Astrocyte of the cerebellum (primary cell): ENCODE data around the gene SERPINH1.
A peak's percentile ranks its signal among the peaks of the same experiment; 100 is the strongest.

Experiments
- DNase-seq: peaks from one replicate; pipeline ENCODE4 v3.0.0-alpha.2; 2011; ENCODE audit warnings: low read depth
- H3K4me3 ChIP-seq: 2 replicates; pipeline ENCODE4 v1.5.1; 2011; ENCODE audit warnings: mild to moderate bottlenecking, low read depth, low read length, moderate library complexity
- in situ Hi-C: cut with HindIII; loops from 2 replicates; pipeline ENCODE4 v1.10.0; 2017; ENCODE audit warnings: low sequenced_read_pairs
- TF ChIP-seq, protein P1 (sequence below): IDR thresholded peaks from 2 replicates; pipeline ENCODE4 v1.5.1; 2012; ENCODE audit warnings: low read length, low read depth, moderate library complexity, mild to moderate bottlenecking; ENCODE audit errors: missing control alignments

Gene SERPINH1

DNA sequence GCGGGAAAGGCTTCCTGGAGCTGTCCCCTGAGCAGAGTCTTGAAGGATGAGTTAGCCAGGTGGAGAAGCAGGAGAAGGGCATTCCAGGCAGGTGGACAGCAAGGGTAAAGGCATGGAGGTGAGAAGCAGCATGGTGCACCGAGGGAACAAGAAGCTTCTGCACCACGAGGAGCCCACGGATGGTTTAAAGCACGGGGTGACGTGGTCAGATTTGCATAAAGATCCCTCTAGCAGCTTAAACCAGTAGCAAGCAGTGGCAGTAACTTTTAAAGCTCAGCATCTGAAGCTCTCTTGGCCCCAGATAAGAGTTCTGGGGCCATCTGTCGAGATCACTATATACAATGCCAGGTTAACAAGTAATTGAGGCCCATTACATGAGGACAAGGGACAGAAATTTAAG, 36.8 kb downstream of the SERPINH1 start:
- TF ChIP-seq, protein P1, sequence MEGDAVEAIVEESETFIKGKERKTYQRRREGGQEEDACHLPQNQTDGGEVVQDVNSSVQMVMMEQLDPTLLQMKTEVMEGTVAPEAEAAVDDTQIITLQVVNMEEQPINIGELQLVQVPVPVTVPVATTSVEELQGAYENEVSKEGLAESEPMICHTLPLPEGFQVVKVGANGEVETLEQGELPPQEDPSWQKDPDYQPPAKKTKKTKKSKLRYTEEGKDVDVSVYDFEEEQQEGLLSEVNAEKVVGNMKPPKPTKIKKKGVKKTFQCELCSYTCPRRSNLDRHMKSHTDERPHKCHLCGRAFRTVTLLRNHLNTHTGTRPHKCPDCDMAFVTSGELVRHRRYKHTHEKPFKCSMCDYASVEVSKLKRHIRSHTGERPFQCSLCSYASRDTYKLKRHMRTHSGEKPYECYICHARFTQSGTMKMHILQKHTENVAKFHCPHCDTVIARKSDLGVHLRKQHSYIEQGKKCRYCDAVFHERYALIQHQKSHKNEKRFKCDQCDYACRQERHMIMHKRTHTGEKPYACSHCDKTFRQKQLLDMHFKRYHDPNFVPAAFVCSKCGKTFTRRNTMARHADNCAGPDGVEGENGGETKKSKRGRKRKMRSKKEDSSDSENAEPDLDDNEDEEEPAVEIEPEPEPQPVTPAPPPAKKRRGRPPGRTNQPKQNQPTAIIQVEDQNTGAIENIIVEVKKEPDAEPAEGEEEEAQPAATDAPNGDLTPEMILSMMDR: no peak
- in situ Hi-C loops: no loop called here
- H3K4me3 ChIP-seq: no peak overlapping the region
- DNase-seq: no peak

DNA sequence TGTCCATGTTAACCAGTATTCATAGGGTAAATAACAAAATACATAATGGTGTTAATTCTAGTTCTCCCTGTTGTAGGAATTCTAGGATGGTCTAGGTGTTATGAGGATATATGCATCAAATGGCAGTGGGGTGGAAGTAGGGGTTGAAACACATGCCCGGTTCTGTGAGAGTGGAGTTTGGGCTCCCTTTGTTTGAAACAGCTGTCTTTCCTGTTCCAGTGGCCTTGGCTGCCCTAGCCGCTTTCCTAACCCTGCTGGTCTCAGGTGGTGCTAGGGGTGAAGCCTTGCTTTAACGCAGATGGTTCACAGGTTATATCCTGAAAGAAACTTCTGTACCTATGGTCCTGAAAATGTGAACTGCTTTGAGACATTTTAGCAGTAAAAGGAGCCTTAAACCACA, 38.3 kb downstream of the SERPINH1 start:
- H3K4me3 ChIP-seq: no peak overlapping the region

DNA sequence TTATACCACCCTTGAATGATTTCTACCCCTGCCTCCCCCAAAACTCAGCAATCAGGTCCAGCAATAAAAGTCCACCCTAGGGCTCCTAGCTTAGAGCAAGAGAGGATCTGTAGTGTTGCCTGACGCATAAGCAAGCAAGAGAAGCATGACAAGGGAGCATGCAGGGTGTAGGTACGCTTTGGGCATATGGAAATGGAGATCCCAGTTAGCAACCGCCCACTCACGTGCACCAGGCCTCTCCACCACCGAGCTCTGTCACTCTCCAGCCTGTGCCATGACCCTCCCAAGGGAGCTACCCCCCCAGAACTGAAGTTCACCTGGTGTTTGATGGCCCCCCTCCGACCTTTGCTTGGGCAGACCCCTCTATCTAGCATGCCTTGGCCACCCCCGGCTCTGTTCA, 39.4 kb downstream of the SERPINH1 start:
- H3K4me3 ChIP-seq: no peak overlapping the region
- in situ Hi-C loops: no loop called here
- DNase-seq: no peak
- TF ChIP-seq, protein P1: no peak

More for the DNA sequence above, 38.3 kb downstream of the SERPINH1 start:
- in situ Hi-C loops: no loop called here
- DNase-seq: no peak
- TF ChIP-seq, protein P1: no peak

DNA sequence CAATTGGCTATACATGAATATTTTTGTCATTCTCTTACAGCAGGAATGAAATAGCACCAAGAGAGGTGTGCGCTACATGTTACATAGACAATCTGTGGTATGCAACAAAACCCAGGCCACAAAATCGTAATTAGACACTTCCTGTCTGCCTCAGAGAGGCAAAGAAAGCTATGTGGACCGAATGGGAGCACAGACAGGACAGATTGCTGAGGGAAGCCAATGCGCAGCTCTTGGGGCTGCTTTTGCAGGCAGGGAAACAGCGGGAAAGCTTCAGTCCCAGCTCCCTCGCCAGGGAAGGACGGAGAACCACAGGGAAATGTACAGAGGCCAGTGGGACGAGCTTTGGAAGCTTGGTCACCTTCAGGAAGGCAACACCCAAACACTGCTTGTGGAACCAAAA, 40.9 kb downstream of the SERPINH1 start:
- DNase-seq: peak; percentile 28
- TF ChIP-seq, protein P1: no peak
- in situ Hi-C loops: no loop called here

DNA sequence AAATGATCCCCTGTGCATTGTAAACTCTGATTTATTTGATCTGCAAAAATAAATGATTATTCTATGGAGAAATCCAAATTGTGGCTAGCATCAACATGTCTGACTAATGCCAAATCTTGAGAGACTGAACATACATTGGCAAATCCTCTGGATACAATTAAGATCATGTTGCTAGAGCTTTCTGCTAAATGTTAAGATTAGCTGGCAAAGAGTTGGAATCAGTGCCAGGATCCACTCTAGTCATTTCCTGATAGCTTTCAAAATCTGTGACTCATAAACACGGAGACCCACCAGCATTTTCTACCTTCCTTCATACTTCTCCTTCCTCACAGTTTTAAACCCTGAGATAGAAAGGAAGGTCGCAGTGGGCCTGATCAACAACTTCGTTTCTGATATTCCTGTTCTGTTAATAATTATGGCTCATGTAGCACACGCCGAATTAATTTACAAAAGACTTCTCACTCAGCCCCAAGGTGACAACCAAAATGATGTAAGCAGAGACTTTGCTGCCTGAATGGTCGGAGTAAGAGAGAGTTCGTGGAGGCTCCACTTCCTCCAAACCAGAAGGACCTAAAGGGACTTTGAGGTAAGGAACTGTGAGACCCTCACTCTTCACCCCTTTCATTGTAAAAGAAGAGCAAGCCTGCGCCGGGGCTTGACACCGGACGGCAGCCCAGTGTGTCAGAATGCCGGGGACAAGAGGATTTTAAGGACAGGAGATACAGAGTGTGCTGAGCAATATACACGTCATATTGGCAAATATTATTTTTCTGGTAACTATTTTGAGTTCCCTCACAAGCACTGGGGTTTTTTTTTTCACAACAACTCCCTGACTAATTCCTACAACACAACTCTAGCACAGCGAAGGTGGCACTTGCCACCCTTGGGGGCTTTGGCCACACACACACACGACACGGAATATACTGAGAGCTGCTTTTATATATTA, 42.0 kb downstream of the SERPINH1 start:
- in situ Hi-C loops: no loop called here
- DNase-seq: peak; percentile 70
- H3K4me3 ChIP-seq: no peak overlapping the region
- TF ChIP-seq, protein P1: no peak

More for the DNA sequence above, 40.9 kb downstream of the SERPINH1 start:
- no peak overlapping the region for H3K4me3 ChIP-seq

DNA sequence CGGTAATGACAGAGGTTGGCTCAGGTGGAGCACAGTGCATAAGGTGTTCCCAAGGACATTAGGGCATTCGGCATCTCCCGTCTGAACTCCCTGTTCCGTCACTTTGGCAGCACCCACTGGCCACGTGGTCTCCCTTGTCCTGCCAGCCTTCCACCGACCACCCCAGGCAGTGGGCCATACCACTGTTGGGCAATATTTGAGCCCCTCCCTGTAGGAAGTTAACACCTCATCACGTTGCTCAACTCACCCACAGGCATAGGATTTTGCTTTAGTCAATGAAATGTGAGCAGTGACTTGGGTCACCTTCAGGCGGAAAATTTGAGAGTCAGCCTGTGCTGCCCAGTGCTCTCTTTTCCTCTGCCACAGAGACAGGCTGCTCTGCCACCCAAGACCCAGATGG, 44.0 kb downstream of the SERPINH1 start:
- in situ Hi-C loops: no loop called here
- TF ChIP-seq, protein P1: no peak
- no peak for DNase-seq
- H3K4me3 ChIP-seq: no peak overlapping the region
